Adrenal gland (tissue), 12 donors: ENCODE results near the gene PDCD11. TPM values are rescaled to one million over a fixed set of nuclear protein-coding genes. Genes with fewer than 3 reads are reported as not detected.

Experiments
- DNase-seq, 7 donors: peaks; one replicate each; pipeline ENCODE4 v3.0.0-alpha.2; 2019 to 2020
- H3K27ac ChIP-seq, 5 donors: fragments of 200-600 bp; sonication (generic) in 4 of 5; 1 replicate in 3 of 5; 2 replicates in 2 of 5; pipeline versions ENCODE4 v1.5.1 to v1.8.0; 2016 to 2020; ENCODE audit warnings: mild to moderate bottlenecking in 1 of 5
- H3K27me3 ChIP-seq: fragments of 200-600 bp; 2 replicates; pipeline ENCODE4 v1.8.0; 2021
- H3K36me3 ChIP-seq, 2 donors: fragments of 200-600 bp; replicated peaks in 1 of 2; 1 replicate in 1 of 2; 2 replicates in 1 of 2; pipeline versions ENCODE4 v1.5.1 to v1.8.0; 2018 to 2022
- H3K4me1 ChIP-seq, 2 donors: fragments of 200-600 bp; replicated peaks in 1 of 2; 1 replicate in 1 of 2; 2 replicates in 1 of 2; pipeline versions ENCODE4 v1.5.1 to v1.8.0; 2018 to 2021
- H3K4me3 ChIP-seq, 4 donors: fragments of 200-600 bp; sonication (generic) in 3 of 4; one replicate each; pipeline ENCODE4 v1.5.1; 2016 to 2018
- H3K9me3 ChIP-seq, 3 donors: fragments of 200-600 bp; sonication (generic) in 1 of 3; replicated peaks in 1 of 3; 1 replicate in 2 of 3; 2 replicates in 1 of 3; pipeline versions ENCODE4 v1.5.1 to v1.8.0; 2016 to 2021
- CTCF ChIP-seq, 6 experiments: fragments of 450-650 bp in 4 of 6; fragments of 200-600 bp in 2 of 6; sonication (generic) in 1 of 6; IDR thresholded peaks; 1 replicate in 5 of 6; 2 replicates in 1 of 6; pipeline versions ENCODE4 v1.5.1 to v1.8.0; 2016 to 2021; ENCODE audit warnings: antibody characterized with exemption in 6 of 6, mild to moderate bottlenecking in 2 of 6, moderate library complexity in 1 of 6
- POLR2A ChIP-seq, 2 donors: fragments of 450-650 bp; IDR thresholded peaks; one replicate each; pipeline ENCODE4 v1.6.1; 2017; ENCODE audit warnings: antibody characterized with exemption in 2 of 2, mild to moderate bottlenecking in 2 of 2, moderate library complexity in 1 of 2
- WGBS, 4 donors: extraction: QIAGEN DNeasy Blood & Tissue Kit in 2 of 4; methylation state at CpG; one replicate each; pipeline versions ENCODE4 v1.1.5 to v1.1.7; 2013 to 2017; 5-methylcytosine and 5-hydroxymethylcytosine counted together
- intact Hi-C, 2 donors: fragments of 100-400 bp; cut with DNase I; formaldehyde crosslinking; loops; one replicate each; pipeline versions ENCODE4 v1.14.1 to v1.15.0; 2022 to 2023
- polyA plus RNA-seq, 3 donors: library from polyadenylated mRNA; stranded (reverse); fragments of 200-250 nt in 2 of 3; fragments of 350-450 nt in 1 of 3; fragmentation: Illumina TruSeq in 1 of 3; extraction: RNeasy Lipid Tissue Mini Kit (QIAGEN cat#74804) in 1 of 3; gene quantifications; one replicate each; pipeline ENCODE4 v1.2.3, GENCODE V29; 2013 to 2014
- total RNA-seq, 9 donors: library from RNA; depleted of rRNA in 4 of 9; stranded (reverse); fragments of >200 nt in 4 of 9; fragments of 120-200 nt in 1 of 9; fragmentation: NEBNext Ultra II Directional in 1 of 9; extraction: Animal tissue kit (Norgen Biotek cat#: 25700) in 1 of 9; gene quantifications; one replicate each; pipeline versions ENCODE4 v1.1.0 to v1.2.4, GENCODE V29; 2013 to 2023
- donor health status: healthy with polysubstance abuse.
- donor health status: Bipolar disorder and iron deficiency.
- donor health status: DM: yes; HTN: yes; CAD: no.
- donor health status: DM: no; HTN: no; CAD: no.
- donor health status: DM: no; HTN: no; CAD: no.
- donor health status: DM: yes; HTN: yes; CAD: no.

Gene PDCD11
- total and polyA plus RNA-seq, 12 donors: 13.6 to 39.7 (median 21.2) TPM

- H3K36me3 ChIP-seq: peaks cover 0 to 81% of the 10 kb centered on the region in 2 donors
- WGBS, 4 donors: 85 to 93% (median 92%) methylated on average over 14 of the region's 14 CpGs
- TF ChIP-seq POLR2A (IDR thresholded peaks at IDR 0.05): no peak
- no peaks in the 10 kb centered on the region for H3K9me3 ChIP-seq
- no peak overlapping the region for H3K4me3 ChIP-seq
- intact Hi-C loops: no loop called here
- H3K27ac ChIP-seq: no peak overlapping the region
- H3K4me1 ChIP-seq: peaks cover 23 to 30% of the 10 kb centered on the region in 2 donors
- no peak for DNase-seq
- no peaks in the 10 kb centered on the region for H3K27me3 ChIP-seq
Measured at GRCh38 chr10:103440416-103440815, 44.0 kb downstream of the PDCD11 start.

GRCh38 chr10:103441206-103441605, 44.8 kb downstream of the PDCD11 start:
- WGBS, 4 donors: 79 to 89% (median 83%) methylated on average over 7 to 8 of the region's 8 CpGs
- H3K9me3 ChIP-seq: no peaks in the 10 kb centered on the region
- intact Hi-C loops: no loop called here
- H3K27me3 ChIP-seq: no peaks in the 10 kb centered on the region
- peak in 2 of 7 donors; percentile 37 to 39 for DNase-seq
- peaks cover 0 to 81% of the 10 kb centered on the region in 2 donors for H3K36me3 ChIP-seq
- H3K4me3 ChIP-seq: no peak overlapping the region
- TF ChIP-seq POLR2A (IDR thresholded peaks at IDR 0.05) (no peak), CTCF (IDR thresholded peaks at IDR 0.05) (no peak)
- H3K27ac ChIP-seq: peak overlapping the region; percentile 51 to 89 (median 80)
- H3K4me1 ChIP-seq: peaks cover 30 to 38% of the 10 kb centered on the region in 2 donors

GRCh38 chr10:103441611-103442010, 45.2 kb downstream of the PDCD11 start:
- Histone ChIP-seq H3K36me3 (peaks cover 0 to 83% of the 10 kb centered on the region in 2 donors), H3K27ac (peak overlapping the region; percentile 51 to 89 (median 80)), H3K9me3 (no peaks in the 10 kb centered on the region), H3K27me3 (no peaks in the 10 kb centered on the region), H3K4me1 (peaks cover 34 to 42% of the 10 kb centered on the region in 2 donors), H3K4me3 (no peak overlapping the region)
- TF ChIP-seq POLR2A (IDR thresholded peaks at IDR 0.05) (no peak), CTCF (IDR thresholded peaks at IDR 0.05) (no peak)
- DNase-seq: no peak
- WGBS, 4 donors: 28 to 49% (median 48%) methylated on average over 3 to 8 of the region's 8 CpGs
- intact Hi-C loops: no loop called here

GRCh38 chr10:103442031-103442461, 45.6 kb downstream of the PDCD11 start:
- TF ChIP-seq CTCF (IDR thresholded peaks at IDR 0.05): no peak
- peak in 1 of 2 donors; percentile 73 for TF ChIP-seq POLR2A (IDR thresholded peaks at IDR 0.05)
- 40 to 53% (median 45%) methylated on average over 9 to 13 of the region's 13 CpGs for WGBS, 4 donors

More at GRCh38 chr10:103442031-103442461, 45.6 kb downstream of the PDCD11 start:
- Histone ChIP-seq H3K27me3 (no peaks in the 10 kb centered on the region), H3K36me3 (peaks cover 0 to 83% of the 10 kb centered on the region in 2 donors), H3K4me3 (no peak overlapping the region), H3K4me1 (peaks cover 36 to 46% of the 10 kb centered on the region in 2 donors), H3K9me3 (no peaks in the 10 kb centered on the region), H3K27ac (peak overlapping the region; percentile 51 to 89 (median 80))
- DNase-seq: peak; percentile 79 to 93 (median 91)
- intact Hi-C loops: no loop called here
